SK-N-SH (cell line): ENCODE measurements around the gene VPS52. TPM values are rescaled to one million over a fixed set of nuclear protein-coding genes. Genes with fewer than 3 reads are reported as not detected.
A peak's percentile ranks its signal among the peaks of the same experiment; 100 is the strongest.

ENCODE experiments used
- CTCF ChIA-PET: fragments of 300-600, 350-600 bp; formaldehyde crosslinking; extraction: SDS; loops from one replicate; lab custom pipeline; 2021; lab: Yijun Ruan, JAX
- POLR2A ChIA-PET: fragments of 350-600 bp; sonication (Branson Sonifier 250); formaldehyde crosslinking; extraction: SDS; loops from one replicate; lab custom pipeline; 2020; ENCODE audit warnings: antibody characterized with exemption, inconsistent platforms; lab: Yijun Ruan, JAX
- DNase-seq: peaks from one replicate; pipeline ENCODE4 v3.0.0; 2012
- H2AFZ ChIP-seq: fragments of 200-600 bp; sonication (generic); 2 replicates; pipeline ENCODE4 v1.8.1; 2016; ENCODE audit warnings: antibody characterized with exemption, mild to moderate bottlenecking, low read depth
- H3F3A ChIP-seq: fragments of 200-600 bp; sonication (generic); replicated peaks from 2 replicates; pipeline ENCODE3; 2016; ENCODE audit warnings: antibody characterized with exemption, mild to moderate bottlenecking; ENCODE audit not compliant: insufficient read depth
- H3K27ac ChIP-seq, 2 experiments: fragments of 200-500 bp in 1 of 2; fragments of 200-600 bp in 1 of 2; sonication (Bioruptor generic) in 1 of 2; sonication (generic), shearing (Covaris generic) in 1 of 2; 2 replicates each; pipeline versions ENCODE4 v1.5.1 to v1.6.1; 2014 to 2016; ENCODE audit warnings: low read depth in 2 of 2, inconsistent platforms in 1 of 2, low read length in 1 of 2, mild to moderate bottlenecking in 1 of 2, mixed read lengths in 1 of 2
- H3K27me3 ChIP-seq: fragments of 200-600 bp; sonication (generic), shearing (Covaris generic); 2 replicates; pipeline ENCODE4 v1.6.1; 2016; ENCODE audit warnings: mixed run types; ENCODE audit not compliant: insufficient read depth
- H3K36me3 ChIP-seq, 2 experiments: fragments of 200-500 bp in 1 of 2; fragments of 200-600 bp in 1 of 2; sonication (Bioruptor generic) in 1 of 2; sonication (generic) in 1 of 2; replicated peaks in 1 of 2; 2 replicates each; pipeline versions ENCODE3 to v1.5.1; 2014 to 2016; ENCODE audit warnings: low read length in 1 of 2, mild to moderate bottlenecking in 1 of 2; ENCODE audit not compliant: insufficient read depth in 2 of 2, control insufficient read depth in 1 of 2
- H3K4me1 ChIP-seq, 2 experiments: fragments of 200-500 bp in 1 of 2; fragments of 200-600 bp in 1 of 2; sonication (Bioruptor generic) in 1 of 2; sonication (generic), shearing (Covaris generic) in 1 of 2; 2 replicates each; pipeline versions ENCODE4 v1.5.1 to v1.6.1; 2014 to 2016; ENCODE audit warnings: low read depth in 1 of 2, low read length in 1 of 2, mixed run types in 1 of 2; ENCODE audit not compliant: insufficient read depth in 2 of 2, control insufficient read depth in 1 of 2
- H3K4me2 ChIP-seq: fragments of 200-600 bp; sonication (generic), shearing (Covaris generic); 2 replicates; pipeline ENCODE4 v1.6.1; 2017; ENCODE audit warnings: mixed run types
- H3K4me3 ChIP-seq, 2 experiments: fragments of 200-500 bp in 1 of 2; fragments of 200-600 bp in 1 of 2; sonication (Bioruptor generic) in 1 of 2; sonication (generic), shearing (Covaris generic) in 1 of 2; 2 replicates each; pipeline versions ENCODE4 v1.5.1 to v1.8.1; 2014 to 2016; ENCODE audit warnings: low read depth in 2 of 2, inconsistent platforms in 1 of 2, low read length in 1 of 2, mild to moderate bottlenecking in 1 of 2, mixed read lengths in 1 of 2, moderate library complexity in 1 of 2
- H3K79me2 ChIP-seq: fragments of 200-600 bp; sonication (generic); 2 replicates; pipeline ENCODE4 v1.8.1; 2017; ENCODE audit warnings: mild to moderate bottlenecking; ENCODE audit not compliant: insufficient read depth
- H3K9ac ChIP-seq: fragments of 200-600 bp; sonication (generic); 2 replicates; pipeline ENCODE4 v1.6.1; 2017; ENCODE audit warnings: mixed run types
- H3K9me2 ChIP-seq: fragments of 200-600 bp; sonication (generic); 2 replicates; pipeline ENCODE4 v1.6.1; 2017; ENCODE audit warnings: mixed run types
- H3K9me3 ChIP-seq: fragments of 200-600 bp; sonication (generic); 2 replicates; pipeline ENCODE4 v1.6.1; 2017; ENCODE audit warnings: mixed run types, mild to moderate bottlenecking, moderate library complexity
- H4K20me1 ChIP-seq: fragments of 200-600 bp; sonication (generic); 2 replicates; pipeline ENCODE4 v1.6.1; 2017; ENCODE audit warnings: mild to moderate bottlenecking, mixed run types; ENCODE audit not compliant: insufficient read depth
- CHD2 ChIP-seq: fragments of 150-350 bp; IDR thresholded peaks from 2 replicates; pipeline ENCODE4 v1.6.1; 2018; ENCODE audit warnings: low read length; ENCODE audit not compliant: partially characterized antibody
- EP300 ChIP-seq, 2 experiments: IDR thresholded peaks; 2 replicates each; pipeline versions ENCODE4 v1.4.0 to v1.6.1; 2012; ENCODE audit warnings: borderline replicate concordance in 1 of 2, low read depth in 1 of 2, low read length in 1 of 2
- FOXJ3 ChIP-seq: sonication (generic); formaldehyde crosslinking; IDR thresholded peaks from 2 replicates; pipeline ENCODE4 v1.5.1; 2020; ENCODE audit warnings: mild to moderate bottlenecking, missing genetic modification reagents
- FOXM1 ChIP-seq: IDR thresholded peaks from 2 replicates; pipeline ENCODE4 v1.4.0; 2012; ENCODE audit warnings: low read depth, mild to moderate bottlenecking
- MXI1 ChIP-seq: IDR thresholded peaks from 2 replicates; pipeline ENCODE4 v1.6.1; 2012; ENCODE audit warnings: mild to moderate bottlenecking, low read depth, low read length, improper control_type of control experiment
- POLR2AphosphoS5 ChIP-seq: IDR thresholded peaks from 2 replicates; pipeline ENCODE4 v1.6.1; 2012; ENCODE audit warnings: low read depth, low read length
- RAD21 ChIP-seq: IDR thresholded peaks from 2 replicates; pipeline ENCODE4 v1.6.1; 2012; ENCODE audit warnings: mild to moderate bottlenecking, low read length
- RCOR1 ChIP-seq: fragments of 150-350 bp; IDR thresholded peaks from 2 replicates; pipeline ENCODE4 v1.6.1; 2017; ENCODE audit warnings: antibody characterized with exemption, low read length
- RFX5 ChIP-seq: IDR thresholded peaks from 2 replicates; pipeline ENCODE4 v1.6.1; 2012; ENCODE audit warnings: mild to moderate bottlenecking, improper control_type of control experiment, low read length
- SIN3A ChIP-seq: IDR thresholded peaks from 2 replicates; pipeline ENCODE4 v1.6.1; 2012; ENCODE audit warnings: low read depth, mild to moderate bottlenecking, low read length, moderate library complexity, borderline replicate concordance
- SMC3 ChIP-seq: IDR thresholded peaks from 2 replicates; pipeline ENCODE4 v1.6.1; 2012; ENCODE audit warnings: low read depth, low read length, improper control_type of control experiment
- TEAD4 ChIP-seq: IDR thresholded peaks from 2 replicates; pipeline ENCODE4 v1.4.0; 2012; ENCODE audit warnings: mild to moderate bottlenecking, borderline replicate concordance; ENCODE audit not compliant: insufficient read depth
- YY1 ChIP-seq: IDR thresholded peaks from 2 replicates; pipeline ENCODE4 v1.4.0; 2012; ENCODE audit warnings: low read depth, mild to moderate bottlenecking
- WGBS: methylation state at CpG from one replicate; pipeline ENCODE4 v1.1.6; 2017; ENCODE audit warnings: low lambda C conversion rate; 5-methylcytosine and 5-hydroxymethylcytosine counted together
- polyA plus RNA-seq, 3 experiments: library from polyadenylated mRNA; depleted of rRNA; stranded (reverse); fragments of >200 nt; gene quantifications; 2 replicates each; pipeline ENCODE4 v1.2.3, GENCODE V29; 2012
- TF ChIP-seq, protein P1 (sequence below): fragments of 150-350 bp; IDR thresholded peaks from 2 replicates; pipeline ENCODE4 v1.6.1; 2017; ENCODE audit warnings: antibody characterized with exemption, low read length, low read depth, borderline replicate concordance
- TF ChIP-seq, protein P2 (sequence below): IDR thresholded peaks from 2 replicates; pipeline ENCODE4 v1.4.0; 2012; ENCODE audit warnings: low read depth, borderline replicate concordance
- TF ChIP-seq, protein P3 (sequence below): IDR thresholded peaks from 2 replicates; pipeline ENCODE4; 2012

The VPS52 gene
- polyA plus RNA-seq, 1 of the 3 experiments (the other 2 are of a cell fraction) = 74.0 TPM

DNA sequence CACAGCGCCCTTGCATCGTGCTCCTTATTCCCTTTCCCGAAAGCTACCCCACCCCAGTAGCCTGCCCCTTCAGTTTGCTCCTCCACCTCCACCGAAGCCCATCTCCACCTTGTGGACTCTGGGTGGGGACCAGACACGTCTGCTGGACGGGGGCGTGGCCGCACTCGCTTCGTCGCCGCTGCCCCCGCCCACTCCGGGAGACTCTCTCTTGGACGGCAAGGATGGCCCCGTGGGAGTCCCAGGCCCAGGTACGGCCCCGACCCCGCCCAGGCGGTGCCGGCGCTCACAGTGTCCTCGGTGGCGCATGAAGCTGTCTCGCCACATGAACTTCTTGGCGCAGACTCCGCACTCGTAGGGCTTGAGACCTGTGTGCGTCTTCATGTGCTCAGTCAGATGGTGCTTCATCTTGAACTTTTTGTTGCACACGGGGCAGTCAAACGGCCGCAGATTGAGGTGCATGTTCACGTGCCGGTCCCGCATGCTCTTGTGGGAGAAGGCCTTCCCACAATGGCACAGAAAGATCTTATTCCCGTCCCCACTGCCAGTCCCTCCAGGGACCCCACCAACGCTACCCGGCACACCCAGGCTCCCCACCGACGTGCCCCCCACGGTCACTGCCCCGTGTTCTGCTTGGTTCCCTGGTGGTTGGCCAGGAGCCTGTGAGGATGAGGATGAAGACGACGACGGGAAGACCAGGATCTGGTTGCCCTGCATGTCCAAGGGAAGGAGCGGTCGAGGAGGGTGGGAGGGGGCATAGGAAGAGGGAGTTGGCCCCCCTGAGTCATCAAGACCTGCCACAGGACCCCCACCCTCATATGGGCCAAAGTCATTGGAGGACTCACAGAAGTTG, 43.5 kb upstream of the VPS52 start:
- CTCF ChIA-PET = interaction anchor here (0.8 kb wide), 1 partner anchor 16 kb away, joined by 3 read pairs; no protein-coding TSS in a partner anchor

DNA sequence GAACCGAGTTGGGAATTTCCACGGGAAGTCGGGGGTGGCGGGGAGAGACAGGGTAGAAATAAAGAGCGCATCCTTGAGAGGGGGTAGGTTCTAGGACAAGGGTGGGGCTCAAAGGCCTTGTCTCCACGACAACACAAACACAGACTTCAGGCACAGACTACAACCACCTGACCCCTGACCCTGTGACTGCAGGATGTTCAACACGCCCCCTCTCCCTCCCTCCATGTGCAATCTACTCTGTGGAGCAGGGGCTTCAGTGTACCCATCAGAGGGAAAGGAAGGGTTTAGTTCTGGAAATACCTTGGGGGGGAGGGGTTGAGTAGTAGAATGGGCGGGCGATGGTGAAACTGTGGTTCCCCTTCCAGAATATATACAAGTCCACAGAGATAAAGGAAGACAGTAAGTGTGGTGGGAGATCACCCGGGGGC, 42.9 kb upstream of the VPS52 start:
- H3K36me3 ChIP-seq = peaks cover 11 to 26% of the 10 kb centered on the region in 2 experiments
- TF ChIP-seq RAD21 (no peak), MXI1 (peak; percentile 28; the same call in 1 of the 2 replicates), FOXM1 (no peak), TEAD4 (no peak), FOXJ3 (CRISPR knock-in tag) (no peak), SMC3 (no peak), RFX5 (no peak)
- TF ChIP-seq, all 33 proteins: peak for 1
- peak overlapping the region; percentile 76 to 94 for H3K4me3 ChIP-seq
- peak overlapping the region; percentile 89 to 94 for H3K27ac ChIP-seq
- peaks cover 14 to 36% of the 10 kb centered on the region in 2 experiments; a peak in 1 of 4 replicates for H3K4me1 ChIP-seq
- H3K27me3 ChIP-seq = no peaks in the 10 kb centered on the region
- H2AFZ ChIP-seq = peak overlapping the region; percentile 64
- DNase-seq = peak; percentile 48
- no peaks in the 10 kb centered on the region for H3K9me2 ChIP-seq
- H4K20me1 ChIP-seq = peaks cover 8% of the 10 kb centered on the region; the same call in 1 of the 2 replicates
- no peaks in the 10 kb centered on the region for H3K9me3 ChIP-seq
- peak overlapping the region; percentile 100 for H3K4me2 ChIP-seq
- ChIA-PET CTCF (no interaction called here), POLR2A (no interaction called here)
- H3K79me2 ChIP-seq = peaks cover 66% of the 10 kb centered on the region
- H3F3A ChIP-seq = peaks cover 23% of the 10 kb centered on the region
- WGBS = 21% methylated on average over 10 of the region's 10 CpGs
- peak overlapping the region; percentile 96 for H3K9ac ChIP-seq

More for the DNA sequence above, 43.5 kb upstream of the VPS52 start:
- H3K36me3 ChIP-seq = peaks cover 17 to 30% of the 10 kb centered on the region in 2 experiments
- peaks cover 66% of the 10 kb centered on the region for H3K79me2 ChIP-seq
- no peaks in the 10 kb centered on the region for H3K27me3 ChIP-seq
- WGBS = 91% methylated on average over 39 of the region's 47 CpGs
- peak overlapping the region; percentile 100 for H3K4me2 ChIP-seq
- H3K9me3 ChIP-seq = no peaks in the 10 kb centered on the region
- H3K4me3 ChIP-seq = no peak overlapping the region; a peak in 1 of 4 replicates
- no peaks in the 10 kb centered on the region for H3K9me2 ChIP-seq
- peaks cover 20 to 43% of the 10 kb centered on the region in 2 experiments; a peak in 2 of 4 replicates for H3K4me1 ChIP-seq
- H3K9ac ChIP-seq = no peak overlapping the region
- peaks cover 28% of the 10 kb centered on the region for H3F3A ChIP-seq
- peak overlapping the region; percentile 89 to 94; a peak in 3 of 4 replicates for H3K27ac ChIP-seq
- TF ChIP-seq CHD2 (no peak), EP300 (IDR thresholded peaks at IDR 0.05; ENCODE audit: borderline replicate concordance in 1 of 2, low read depth in 1 of 2, low read length in 1 of 2) (no peak), RCOR1 (no peak), YY1 (no peak), FOXM1 (no peak), POLR2AphosphoS5 (no peak), TEAD4 (no peak), SIN3A (no peak), MXI1 (no peak)
- TF ChIP-seq, protein P1, sequence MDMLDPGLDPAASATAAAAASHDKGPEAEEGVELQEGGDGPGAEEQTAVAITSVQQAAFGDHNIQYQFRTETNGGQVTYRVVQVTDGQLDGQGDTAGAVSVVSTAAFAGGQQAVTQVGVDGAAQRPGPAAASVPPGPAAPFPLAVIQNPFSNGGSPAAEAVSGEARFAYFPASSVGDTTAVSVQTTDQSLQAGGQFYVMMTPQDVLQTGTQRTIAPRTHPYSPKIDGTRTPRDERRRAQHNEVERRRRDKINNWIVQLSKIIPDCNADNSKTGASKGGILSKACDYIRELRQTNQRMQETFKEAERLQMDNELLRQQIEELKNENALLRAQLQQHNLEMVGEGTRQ = no peak
- TF ChIP-seq, protein P2, sequence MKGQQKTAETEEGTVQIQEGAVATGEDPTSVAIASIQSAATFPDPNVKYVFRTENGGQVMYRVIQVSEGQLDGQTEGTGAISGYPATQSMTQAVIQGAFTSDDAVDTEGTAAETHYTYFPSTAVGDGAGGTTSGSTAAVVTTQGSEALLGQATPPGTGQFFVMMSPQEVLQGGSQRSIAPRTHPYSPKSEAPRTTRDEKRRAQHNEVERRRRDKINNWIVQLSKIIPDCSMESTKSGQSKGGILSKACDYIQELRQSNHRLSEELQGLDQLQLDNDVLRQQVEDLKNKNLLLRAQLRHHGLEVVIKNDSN = no peak
- TF ChIP-seq, protein P3, sequence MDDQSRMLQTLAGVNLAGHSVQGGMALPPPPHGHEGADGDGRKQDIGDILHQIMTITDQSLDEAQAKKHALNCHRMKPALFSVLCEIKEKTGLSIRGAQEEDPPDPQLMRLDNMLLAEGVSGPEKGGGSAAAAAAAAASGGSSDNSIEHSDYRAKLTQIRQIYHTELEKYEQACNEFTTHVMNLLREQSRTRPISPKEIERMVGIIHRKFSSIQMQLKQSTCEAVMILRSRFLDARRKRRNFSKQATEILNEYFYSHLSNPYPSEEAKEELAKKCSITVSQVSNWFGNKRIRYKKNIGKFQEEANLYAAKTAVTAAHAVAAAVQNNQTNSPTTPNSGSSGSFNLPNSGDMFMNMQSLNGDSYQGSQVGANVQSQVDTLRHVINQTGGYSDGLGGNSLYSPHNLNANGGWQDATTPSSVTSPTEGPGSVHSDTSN = no peak
- peak; percentile 4 for DNase-seq
- peaks cover 8% of the 10 kb centered on the region; the same call in 1 of the 2 replicates for H4K20me1 ChIP-seq
- POLR2A ChIA-PET = interaction anchor here (1.1 kb wide), 1 partner anchor 43 kb away, joined by 3 read pairs; the partner anchor contains the start of gene RPS18
- no peak overlapping the region for H2AFZ ChIP-seq
